ENCODE data around the gene PRLR. TPM values are rescaled to one million over a fixed set of nuclear protein-coding genes. Genes with fewer than 3 reads are reported as not detected.

PRLR gene
- total and polyA plus RNA-seq, 2 of the 13 experiments (the other 11 are each of a cell fraction or from before 2014, with no cell fraction given): 12.2 to 13.3 TPM

DNA sequence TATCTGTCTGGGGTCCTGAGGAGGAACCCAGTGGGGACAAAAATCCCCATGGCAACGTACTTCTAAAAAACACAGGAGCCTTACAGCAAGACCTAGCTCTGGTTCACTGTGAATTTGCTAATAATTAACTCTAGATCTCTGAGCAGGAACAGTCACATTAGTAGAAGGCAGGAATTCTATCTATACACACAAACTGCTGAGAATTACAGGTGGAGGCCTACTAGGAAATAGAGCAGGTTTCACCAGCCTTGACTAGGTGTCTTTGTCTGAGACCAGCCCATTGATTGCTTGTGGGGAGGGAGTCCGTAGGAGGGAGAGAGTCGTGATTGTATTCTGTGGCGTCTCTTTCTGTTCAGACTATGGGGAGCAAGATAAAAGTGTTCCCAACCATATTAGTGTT, 44.8 kb downstream of the PRLR start (continued):
- TF ChIP-seq, protein P1, sequence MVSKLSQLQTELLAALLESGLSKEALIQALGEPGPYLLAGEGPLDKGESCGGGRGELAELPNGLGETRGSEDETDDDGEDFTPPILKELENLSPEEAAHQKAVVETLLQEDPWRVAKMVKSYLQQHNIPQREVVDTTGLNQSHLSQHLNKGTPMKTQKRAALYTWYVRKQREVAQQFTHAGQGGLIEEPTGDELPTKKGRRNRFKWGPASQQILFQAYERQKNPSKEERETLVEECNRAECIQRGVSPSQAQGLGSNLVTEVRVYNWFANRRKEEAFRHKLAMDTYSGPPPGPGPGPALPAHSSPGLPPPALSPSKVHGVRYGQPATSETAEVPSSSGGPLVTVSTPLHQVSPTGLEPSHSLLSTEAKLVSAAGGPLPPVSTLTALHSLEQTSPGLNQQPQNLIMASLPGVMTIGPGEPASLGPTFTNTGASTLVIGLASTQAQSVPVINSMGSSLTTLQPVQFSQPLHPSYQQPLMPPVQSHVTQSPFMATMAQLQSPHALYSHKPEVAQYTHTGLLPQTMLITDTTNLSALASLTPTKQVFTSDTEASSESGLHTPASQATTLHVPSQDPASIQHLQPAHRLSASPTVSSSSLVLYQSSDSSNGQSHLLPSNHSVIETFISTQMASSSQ (IDR thresholded peaks at IDR 0.05; ENCODE audit: low read depth): peak; percentile 87
- TF ChIP-seq, protein P1 (CRISPR knock-in tag; IDR thresholded peaks at IDR 0.05; ENCODE audit: borderline replicate concordance): peak; percentile 76
- TF ChIP-seq, protein P2, sequence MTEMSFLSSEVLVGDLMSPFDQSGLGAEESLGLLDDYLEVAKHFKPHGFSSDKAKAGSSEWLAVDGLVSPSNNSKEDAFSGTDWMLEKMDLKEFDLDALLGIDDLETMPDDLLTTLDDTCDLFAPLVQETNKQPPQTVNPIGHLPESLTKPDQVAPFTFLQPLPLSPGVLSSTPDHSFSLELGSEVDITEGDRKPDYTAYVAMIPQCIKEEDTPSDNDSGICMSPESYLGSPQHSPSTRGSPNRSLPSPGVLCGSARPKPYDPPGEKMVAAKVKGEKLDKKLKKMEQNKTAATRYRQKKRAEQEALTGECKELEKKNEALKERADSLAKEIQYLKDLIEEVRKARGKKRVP (CRISPR knock-in tag; IDR thresholded peaks at IDR 0.05): no peak
- TF ChIP-seq THYN1 (CRISPR knock-in tag; IDR thresholded peaks at IDR 0.05; ENCODE audit: borderline replicate concordance, low read depth): no peak
- TF ChIP-seq GATAD2A (CRISPR knock-in tag; IDR thresholded peaks at IDR 0.05): peak; percentile 46; the same call in 1 of the 2 replicates
- TF ChIP-seq SOX13 (IDR thresholded peaks at IDR 0.05): no peak
- TF ChIP-seq SOX13 (CRISPR knock-in tag; conservative IDR thresholded peaks at IDR 0.05 in 1 of 2, IDR thresholded peaks at IDR 0.05 in 1 of 2): 0 out of 4 replicates have a peak, but pooled peaks of 1 of the 2 experiments have one; percentile 15
- TF ChIP-seq DNMT1 (CRISPR knock-in tag; IDR thresholded peaks at IDR 0.05): no peak
- TF ChIP-seq, protein P3, sequence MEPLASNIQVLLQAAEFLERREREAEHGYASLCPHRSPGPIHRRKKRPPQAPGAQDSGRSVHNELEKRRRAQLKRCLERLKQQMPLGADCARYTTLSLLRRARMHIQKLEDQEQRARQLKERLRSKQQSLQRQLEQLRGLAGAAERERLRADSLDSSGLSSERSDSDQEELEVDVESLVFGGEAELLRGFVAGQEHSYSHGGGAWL (CRISPR knock-in tag; IDR thresholded peaks at IDR 0.05): no peak
- TF ChIP-seq CREB1 (IDR thresholded peaks at IDR 0.05): no peak
- TF ChIP-seq CREB1 (CRISPR knock-in tag; IDR thresholded peaks at IDR 0.05): peak; percentile 41; the same call in 1 of the 2 replicates
- peak; percentile 39; the same call in 1 of the 2 replicates for TF ChIP-seq ZMYM4 (CRISPR knock-in tag; IDR thresholded peaks at IDR 0.05)
- TF ChIP-seq ZBTB7B (CRISPR knock-in tag; IDR thresholded peaks at IDR 0.05): no peak
- no peak for TF ChIP-seq NCOA1 (CRISPR knock-in tag; IDR thresholded peaks at IDR 0.05)
- TF ChIP-seq HOXA7 (CRISPR knock-in tag; IDR thresholded peaks at IDR 0.05): no peak
- TF ChIP-seq, protein P4, sequence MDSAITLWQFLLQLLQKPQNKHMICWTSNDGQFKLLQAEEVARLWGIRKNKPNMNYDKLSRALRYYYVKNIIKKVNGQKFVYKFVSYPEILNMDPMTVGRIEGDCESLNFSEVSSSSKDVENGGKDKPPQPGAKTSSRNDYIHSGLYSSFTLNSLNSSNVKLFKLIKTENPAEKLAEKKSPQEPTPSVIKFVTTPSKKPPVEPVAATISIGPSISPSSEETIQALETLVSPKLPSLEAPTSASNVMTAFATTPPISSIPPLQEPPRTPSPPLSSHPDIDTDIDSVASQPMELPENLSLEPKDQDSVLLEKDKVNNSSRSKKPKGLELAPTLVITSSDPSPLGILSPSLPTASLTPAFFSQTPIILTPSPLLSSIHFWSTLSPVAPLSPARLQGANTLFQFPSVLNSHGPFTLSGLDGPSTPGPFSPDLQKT (CRISPR knock-in tag; IDR thresholded peaks at IDR 0.05; ENCODE audit: borderline replicate concordance): no peak
- no peak for TF ChIP-seq KMT2B (CRISPR knock-in tag; IDR thresholded peaks at IDR 0.05)
- TF ChIP-seq, protein P5, sequence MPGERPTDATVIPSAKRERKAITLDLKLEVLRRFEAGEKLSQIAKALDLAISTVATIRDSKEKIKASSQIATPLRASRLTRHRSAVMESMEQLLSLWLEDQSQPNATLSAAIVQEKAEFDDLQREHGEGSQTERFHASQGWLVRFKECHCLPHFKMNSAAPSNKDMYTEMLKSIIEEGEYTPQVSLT (CRISPR knock-in tag; IDR thresholded peaks at IDR 0.05; ENCODE audit: borderline replicate concordance, low read depth): no peak
- TF ChIP-seq FOXJ3 (CRISPR knock-in tag; IDR thresholded peaks at IDR 0.05; ENCODE audit: borderline replicate concordance): no peak
- 0 out of 2 replicates have a peak, but pooled peaks have one; percentile 28 for TF ChIP-seq SAP130 (CRISPR knock-in tag; IDR thresholded peaks at IDR 0.05; ENCODE audit: low read depth)
- TF ChIP-seq, protein P6, sequence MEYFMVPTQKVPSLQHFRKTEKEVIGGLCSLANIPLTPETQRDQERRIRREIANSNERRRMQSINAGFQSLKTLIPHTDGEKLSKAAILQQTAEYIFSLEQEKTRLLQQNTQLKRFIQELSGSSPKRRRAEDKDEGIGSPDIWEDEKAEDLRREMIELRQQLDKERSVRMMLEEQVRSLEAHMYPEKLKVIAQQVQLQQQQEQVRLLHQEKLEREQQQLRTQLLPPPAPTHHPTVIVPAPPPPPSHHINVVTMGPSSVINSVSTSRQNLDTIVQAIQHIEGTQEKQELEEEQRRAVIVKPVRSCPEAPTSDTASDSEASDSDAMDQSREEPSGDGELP (IDR thresholded peaks at IDR 0.05; ENCODE audit: borderline replicate concordance, low read depth): no peak
- no peak for TF ChIP-seq HMGA1 (CRISPR knock-in tag; conservative IDR thresholded peaks at IDR 0.05)
- TF ChIP-seq NCOA2 (CRISPR knock-in tag; IDR thresholded peaks at IDR 0.05): no peak
- no peak for TF ChIP-seq LCORL (IDR thresholded peaks at IDR 0.05)
- TF ChIP-seq LCORL (CRISPR knock-in tag; IDR thresholded peaks at IDR 0.05): 0 out of 2 replicates have a peak, but pooled peaks have one; percentile 5
